ENCODE data around the gene USP33. TPM values are rescaled to one million over a fixed set of nuclear protein-coding genes. Genes with fewer than 3 reads are reported as not detected.

USP33 gene
- total and polyA plus RNA-seq, 2 of the 13 experiments (the other 11 are each of a cell fraction or from before 2014, with no cell fraction given), result 32.0 to 49.1 TPM

DNA sequence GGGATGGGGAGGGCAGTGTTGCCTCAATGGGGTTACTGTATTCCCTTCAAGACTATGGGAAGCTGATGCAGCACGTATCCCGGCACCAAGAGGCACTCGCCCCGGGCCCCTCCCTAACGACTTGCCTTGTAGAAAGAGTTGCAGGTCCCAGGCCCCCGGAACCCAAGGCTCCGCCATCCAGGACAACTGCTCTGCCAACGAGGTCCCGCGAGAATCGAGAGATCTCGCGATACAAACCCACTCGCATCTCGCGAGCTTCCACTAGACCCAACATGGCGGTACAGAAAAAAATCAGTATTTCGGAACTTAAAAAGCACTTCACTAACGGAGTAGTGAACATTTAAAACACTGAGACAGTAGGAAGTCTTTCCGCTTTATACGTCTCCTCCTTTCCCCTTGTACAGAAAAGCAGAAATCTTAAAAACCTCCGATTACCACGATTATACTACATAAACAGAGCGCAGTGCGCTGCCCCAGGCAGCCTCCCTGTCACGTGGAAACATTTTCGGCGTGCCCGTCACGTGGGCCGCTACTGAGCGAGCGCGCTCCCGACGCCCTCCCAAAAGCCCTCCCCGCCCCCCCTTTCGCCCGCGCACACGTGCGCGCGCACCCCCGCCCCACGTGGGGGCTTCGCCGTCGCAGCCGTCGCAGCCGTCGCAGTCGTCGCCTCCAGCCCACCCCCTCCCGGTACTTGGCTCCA lies 77.0 kb downstream of the USP33 start, which contains the start of gene ZZZ3 (continued):
- TF ChIP-seq TFAP4 (IDR thresholded peaks at IDR 0.05; ENCODE audit: borderline replicate concordance, low read depth), result 0 out of 2 replicates have a peak, but pooled peaks have one; percentile 9
- TF ChIP-seq HNRNPH1 (optimal IDR thresholded peaks at IDR 0.05; ENCODE audit: low read depth, low read length), result no peak
- TF ChIP-seq ZNF142 (CRISPR knock-in tag; IDR thresholded peaks at IDR 0.05), result no peak
- TF ChIP-seq, protein P1, sequence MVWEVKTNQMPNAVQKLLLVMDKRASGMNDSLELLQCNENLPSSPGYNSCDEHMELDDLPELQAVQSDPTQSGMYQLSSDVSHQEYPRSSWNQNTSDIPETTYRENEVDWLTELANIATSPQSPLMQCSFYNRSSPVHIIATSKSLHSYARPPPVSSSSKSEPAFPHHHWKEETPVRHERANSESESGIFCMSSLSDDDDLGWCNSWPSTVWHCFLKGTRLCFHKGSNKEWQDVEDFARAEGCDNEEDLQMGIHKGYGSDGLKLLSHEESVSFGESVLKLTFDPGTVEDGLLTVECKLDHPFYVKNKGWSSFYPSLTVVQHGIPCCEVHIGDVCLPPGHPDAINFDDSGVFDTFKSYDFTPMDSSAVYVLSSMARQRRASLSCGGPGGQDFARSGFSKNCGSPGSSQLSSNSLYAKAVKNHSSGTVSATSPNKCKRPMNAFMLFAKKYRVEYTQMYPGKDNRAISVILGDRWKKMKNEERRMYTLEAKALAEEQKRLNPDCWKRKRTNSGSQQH (CRISPR knock-in tag; IDR thresholded peaks at IDR 0.05; ENCODE audit: low read depth), result peak; percentile 80; the same call in 1 of the 2 replicates
- TF ChIP-seq KAT2B (IDR thresholded peaks at IDR 0.05; ENCODE audit: borderline replicate concordance, low read depth, low read length), result no peak
- TF ChIP-seq ZNF432 (CRISPR knock-in tag; IDR thresholded peaks at IDR 0.05; ENCODE audit: borderline replicate concordance), result no peak
- peak; percentile 16; the same call in 1 of the 2 replicates for TF ChIP-seq KAT7 (CRISPR knock-in tag; IDR thresholded peaks at IDR 0.05; ENCODE audit: borderline replicate concordance)
- no peak for TF ChIP-seq CENPBD1 (CRISPR knock-in tag; IDR thresholded peaks at IDR 0.05; ENCODE audit: borderline replicate concordance, low read depth)
- TF ChIP-seq TOPORS (CRISPR knock-in tag; IDR thresholded peaks at IDR 0.05), result no peak
- no peak for TF ChIP-seq NFIC (IDR thresholded peaks at IDR 0.05; ENCODE audit: low read length)
- TF ChIP-seq ZNF607 (CRISPR knock-in tag; IDR thresholded peaks at IDR 0.05; ENCODE audit: borderline replicate concordance), result no peak
- no peak for TF ChIP-seq ZNF335 (CRISPR knock-in tag; IDR thresholded peaks at IDR 0.05)
- TF ChIP-seq NR1H2 (CRISPR knock-in tag; IDR thresholded peaks at IDR 0.05; ENCODE audit: borderline replicate concordance, low read depth), result no peak
- TF ChIP-seq, protein P2, sequence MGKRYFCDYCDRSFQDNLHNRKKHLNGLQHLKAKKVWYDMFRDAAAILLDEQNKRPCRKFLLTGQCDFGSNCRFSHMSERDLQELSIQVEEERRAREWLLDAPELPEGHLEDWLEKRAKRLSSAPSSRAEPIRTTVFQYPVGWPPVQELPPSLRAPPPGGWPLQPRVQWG (CRISPR knock-in tag; IDR thresholded peaks at IDR 0.05; ENCODE audit: borderline replicate concordance, low read depth), result no peak
- TF ChIP-seq, protein P3, sequence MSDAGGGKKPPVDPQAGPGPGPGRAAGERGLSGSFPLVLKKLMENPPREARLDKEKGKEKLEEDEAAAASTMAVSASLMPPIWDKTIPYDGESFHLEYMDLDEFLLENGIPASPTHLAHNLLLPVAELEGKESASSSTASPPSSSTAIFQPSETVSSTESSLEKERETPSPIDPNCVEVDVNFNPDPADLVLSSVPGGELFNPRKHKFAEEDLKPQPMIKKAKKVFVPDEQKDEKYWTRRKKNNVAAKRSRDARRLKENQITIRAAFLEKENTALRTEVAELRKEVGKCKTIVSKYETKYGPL (CRISPR knock-in tag; IDR thresholded peaks at IDR 0.05), result no peak
- TF ChIP-seq, protein P4, sequence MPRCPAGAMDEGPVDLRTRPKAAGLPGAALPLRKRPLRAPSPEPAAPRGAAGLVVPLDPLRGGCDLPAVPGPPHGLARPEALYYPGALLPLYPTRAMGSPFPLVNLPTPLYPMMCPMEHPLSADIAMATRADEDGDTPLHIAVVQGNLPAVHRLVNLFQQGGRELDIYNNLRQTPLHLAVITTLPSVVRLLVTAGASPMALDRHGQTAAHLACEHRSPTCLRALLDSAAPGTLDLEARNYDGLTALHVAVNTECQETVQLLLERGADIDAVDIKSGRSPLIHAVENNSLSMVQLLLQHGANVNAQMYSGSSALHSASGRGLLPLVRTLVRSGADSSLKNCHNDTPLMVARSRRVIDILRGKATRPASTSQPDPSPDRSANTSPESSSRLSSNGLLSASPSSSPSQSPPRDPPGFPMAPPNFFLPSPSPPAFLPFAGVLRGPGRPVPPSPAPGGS (CRISPR knock-in tag; IDR thresholded peaks at IDR 0.05), result no peak
- TF ChIP-seq ZNF883 (CRISPR knock-in tag; IDR thresholded peaks at IDR 0.05; ENCODE audit: not compliant biosample characterization), result no peak
